Kidney epithelial cell (primary cell): ENCODE data around the gene PRKCA. TPM values are rescaled to one million over a fixed set of nuclear protein-coding genes. Genes with fewer than 3 reads are reported as not detected.

ENCODE experiments used
- DNase-seq: peaks from one replicate; pipeline ENCODE4 v3.0.0-alpha.2; 2010; ENCODE audit warnings: low read depth
- H3K27me3 ChIP-seq: 2 replicates; pipeline ENCODE4 v1.6.0; 2011; ENCODE audit warnings: low read length; ENCODE audit not compliant: control insufficient read depth, insufficient read depth
- H3K36me3 ChIP-seq: 2 replicates; pipeline ENCODE4 v1.5.1; 2011; ENCODE audit warnings: low read length; ENCODE audit not compliant: control insufficient read depth, insufficient read depth
- H3K4me3 ChIP-seq: 2 replicates; pipeline ENCODE4 v1.5.1; 2011; ENCODE audit warnings: low read depth, mild to moderate bottlenecking, control low read depth, low read length
- CTCF ChIP-seq: IDR thresholded peaks from 2 replicates; pipeline ENCODE4 v1.5.1; 2011; ENCODE audit warnings: mild to moderate bottlenecking, moderate library complexity, low read length, control low read depth, inconsistent platforms; ENCODE audit not compliant: insufficient read depth, poor library complexity, severe bottlenecking
- total RNA-seq: library from RNA; depleted of rRNA; stranded (reverse); fragments of >200 nt; gene quantifications from 2 replicates; pipeline ENCODE4 v1.2.3, GENCODE V29; 2015

Gene PRKCA
- total RNA-seq, 1 donor from 2014 or later = 5.7 TPM

- H3K4me3 ChIP-seq = no peak overlapping the region
- no peak for TF ChIP-seq CTCF
- DNase-seq = no peak
- no peaks in the 10 kb centered on the region for H3K36me3 ChIP-seq
- H3K27me3 ChIP-seq = no peaks in the 10 kb centered on the region
Observed at GRCh38 chr17:66441101-66441661, 138.8 kb downstream of the PRKCA start.

DNA sequence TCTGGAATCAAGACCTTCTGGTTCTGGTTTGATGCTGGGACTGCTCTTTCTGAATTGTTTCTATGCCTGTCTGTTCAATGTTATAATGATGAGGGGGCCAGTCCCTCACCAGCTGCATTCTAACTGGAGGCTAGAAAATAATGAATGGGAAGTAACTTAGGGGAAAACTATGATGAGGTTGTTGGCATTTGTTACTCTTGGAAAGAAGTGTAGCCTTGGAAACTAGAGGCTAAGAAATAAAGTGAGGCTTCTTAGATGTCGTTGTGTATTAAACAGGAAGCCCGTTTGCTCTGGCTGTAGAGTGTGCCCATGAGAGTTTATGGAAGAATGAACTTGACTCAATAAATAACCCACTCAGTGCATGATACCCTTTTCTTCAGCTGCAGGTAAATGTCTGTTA lies 140.8 kb downstream of the PRKCA start:
- DNase-seq = no peak
- H3K4me3 ChIP-seq = no peak overlapping the region
- TF ChIP-seq CTCF = no peak

GRCh38 chr17:66443606-66444005 lies 141.2 kb downstream of the PRKCA start:
- no peak overlapping the region for H3K4me3 ChIP-seq
- no peaks in the 10 kb centered on the region for H3K36me3 ChIP-seq
- no peak for TF ChIP-seq CTCF
- no peak for DNase-seq
- no peaks in the 10 kb centered on the region for H3K27me3 ChIP-seq

More for the DNA sequence above, 140.8 kb downstream of the PRKCA start:
- Histone ChIP-seq H3K36me3 (no peaks in the 10 kb centered on the region), H3K27me3 (no peaks in the 10 kb centered on the region)

DNA sequence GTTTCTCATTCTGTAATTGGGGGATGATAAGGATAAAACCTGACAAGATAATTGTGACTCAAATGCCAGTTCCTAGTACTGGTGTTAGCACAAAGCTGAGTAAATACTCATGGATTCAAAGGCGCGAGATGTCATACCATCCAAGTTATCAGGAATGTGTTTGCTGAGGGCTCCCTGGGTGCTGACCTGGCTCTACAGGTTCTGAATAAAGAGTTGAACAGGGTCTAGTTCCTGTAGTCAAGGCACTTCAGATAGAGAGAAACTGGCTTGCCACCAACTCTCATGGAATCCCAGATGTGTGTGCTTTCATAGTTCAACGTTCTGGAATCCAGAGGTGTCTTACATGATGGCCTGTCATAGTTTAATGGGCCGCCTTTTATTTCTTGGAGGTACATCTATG lies 141.6 kb downstream of the PRKCA start:
- Histone ChIP-seq H3K36me3 (no peaks in the 10 kb centered on the region), H3K4me3 (no peak overlapping the region), H3K27me3 (no peaks in the 10 kb centered on the region)
- no peak for DNase-seq
- TF ChIP-seq CTCF = no peak

- no peak for TF ChIP-seq CTCF
- no peaks in the 10 kb centered on the region for H3K36me3 ChIP-seq
- no peaks in the 10 kb centered on the region for H3K27me3 ChIP-seq
- H3K4me3 ChIP-seq = no peak overlapping the region
- DNase-seq = no peak
Observed at GRCh38 chr17:66445229-66445628, 142.8 kb downstream of the PRKCA start.

GRCh38 chr17:66446419-66446818 lies 144.0 kb downstream of the PRKCA start:
- no peak for DNase-seq
- no peak for TF ChIP-seq CTCF
- Histone ChIP-seq H3K4me3 (no peak overlapping the region), H3K27me3 (no peaks in the 10 kb centered on the region), H3K36me3 (no peaks in the 10 kb centered on the region)
